Stimulated activated CD8-positive, alpha-beta memory T cell treated with anti-CD3 and anti-CD28 coated beads, Interleukin-2, amount 100 ng/mL, for 48 hours (primary cell): ENCODE data around the gene PRKCE.
A peak's percentile ranks its signal among the peaks of the same experiment; 100 is the strongest.

Source experiments
- DNase-seq, 2 donors: peaks; one replicate each; pipeline ENCODE4 v3.0.0-alpha.2; 2020; ENCODE audit warnings: low read depth in 2 of 2

The PRKCE gene

DNA sequence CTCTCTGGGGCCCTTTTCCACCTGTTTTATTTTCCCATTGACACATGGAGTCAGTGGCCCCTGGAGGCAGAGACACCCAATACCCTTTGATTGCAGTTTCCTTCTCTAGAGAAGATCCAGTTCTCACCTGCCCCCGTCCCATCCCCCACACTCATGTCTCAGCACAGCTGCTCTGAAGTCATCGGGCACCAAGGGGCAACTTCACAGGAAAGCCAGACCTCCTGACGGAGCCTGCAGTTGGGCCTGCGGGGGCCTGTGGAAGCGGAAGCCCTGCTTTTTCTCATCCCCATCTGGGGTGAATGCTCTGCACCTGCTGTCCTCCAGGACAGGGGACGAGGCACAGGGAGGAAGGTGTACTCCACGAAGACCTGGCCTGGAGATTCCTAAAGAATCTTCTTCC is 337.4 kb downstream of the PRKCE start:
- DNase-seq: no peak

DNA sequence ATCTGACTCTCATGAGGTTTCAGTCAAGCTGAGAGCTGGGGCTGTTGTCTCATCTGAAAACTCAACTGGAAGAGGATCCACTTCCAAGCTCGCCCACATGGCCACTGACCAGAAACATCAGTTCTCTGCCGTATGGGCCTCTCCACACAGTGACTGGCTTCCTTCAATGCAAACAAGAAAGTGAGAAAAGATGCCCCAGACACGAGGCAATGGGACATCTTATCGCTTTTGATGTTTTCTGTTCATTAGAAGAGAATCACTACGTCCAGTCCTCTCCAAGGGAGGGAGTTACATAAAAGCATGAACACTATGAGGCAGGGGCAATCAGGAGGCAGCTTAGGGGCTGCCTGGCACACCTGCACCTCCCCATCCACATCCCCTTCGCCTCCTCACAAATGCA is 338.7 kb downstream of the PRKCE start:
- no peak for DNase-seq

DNA sequence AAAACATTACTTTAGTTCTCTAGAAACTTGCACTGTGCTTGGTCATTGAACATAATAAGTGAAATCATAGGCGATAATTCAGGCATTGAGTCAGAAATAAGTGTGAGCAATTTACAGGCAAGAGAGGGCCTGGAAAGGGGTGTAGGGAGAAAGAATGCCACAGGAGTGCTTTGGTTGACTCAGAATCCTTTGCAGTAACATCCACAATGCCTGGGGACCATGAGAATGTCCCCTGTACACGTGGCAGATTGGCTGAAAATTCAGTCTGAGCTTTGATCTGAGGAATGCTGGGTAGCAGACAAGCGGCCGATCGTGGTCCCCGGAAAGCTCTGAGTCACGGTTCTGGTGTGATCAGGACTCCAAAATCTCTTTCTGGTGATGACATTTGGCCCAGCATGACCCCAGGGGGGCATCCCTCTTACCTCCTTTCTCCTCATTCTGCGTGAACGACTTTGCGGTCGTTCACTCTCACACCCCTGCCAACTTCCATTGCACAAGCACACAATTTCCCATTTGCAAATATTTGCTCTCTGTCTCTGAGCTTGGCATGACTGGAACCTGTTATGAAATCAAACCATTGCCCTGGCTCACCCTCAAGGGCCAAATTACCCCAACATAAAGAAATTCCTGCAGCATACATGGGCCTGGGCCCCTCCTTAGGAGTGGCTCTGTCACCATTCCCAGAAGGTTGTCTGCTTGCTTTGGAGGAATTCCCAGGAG is 340.7 kb downstream of the PRKCE start:
- DNase-seq: no peak

DNA sequence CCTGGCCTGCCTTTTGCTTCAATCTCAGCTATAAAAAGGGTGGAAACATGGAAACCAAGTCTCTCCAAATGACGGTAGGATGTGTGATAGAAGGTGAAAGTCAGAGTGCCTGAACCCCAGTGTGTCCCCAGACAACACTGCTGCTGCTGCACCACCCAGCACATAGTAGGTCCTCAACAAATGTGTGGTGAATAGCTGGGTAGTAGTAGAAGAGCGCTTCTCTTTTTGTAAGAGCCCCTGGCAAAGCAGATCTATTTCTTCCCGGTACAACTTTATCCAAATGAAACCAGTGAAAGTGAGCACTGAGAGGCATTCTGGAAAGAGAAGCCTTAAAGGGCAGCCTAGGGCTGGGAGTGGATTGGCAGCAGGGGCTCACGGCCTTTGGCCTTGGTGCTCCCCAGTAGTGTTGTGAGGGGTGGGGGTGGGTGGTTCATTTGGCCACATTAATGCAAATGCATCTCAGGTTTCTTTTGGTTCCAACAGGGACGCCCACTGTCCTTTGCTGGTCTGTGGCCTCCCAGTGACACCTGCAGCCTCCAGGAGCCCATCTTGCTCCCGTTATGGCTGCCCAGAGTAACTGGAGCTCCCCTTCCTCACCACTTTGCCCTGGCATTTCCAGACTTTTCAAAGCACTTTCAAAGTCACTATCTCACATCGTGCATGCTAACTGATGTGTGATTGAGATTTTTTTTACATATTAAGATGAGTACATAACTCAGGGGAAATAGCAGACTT is 341.4 kb downstream of the PRKCE start:
- DNase-seq: no peak

DNA sequence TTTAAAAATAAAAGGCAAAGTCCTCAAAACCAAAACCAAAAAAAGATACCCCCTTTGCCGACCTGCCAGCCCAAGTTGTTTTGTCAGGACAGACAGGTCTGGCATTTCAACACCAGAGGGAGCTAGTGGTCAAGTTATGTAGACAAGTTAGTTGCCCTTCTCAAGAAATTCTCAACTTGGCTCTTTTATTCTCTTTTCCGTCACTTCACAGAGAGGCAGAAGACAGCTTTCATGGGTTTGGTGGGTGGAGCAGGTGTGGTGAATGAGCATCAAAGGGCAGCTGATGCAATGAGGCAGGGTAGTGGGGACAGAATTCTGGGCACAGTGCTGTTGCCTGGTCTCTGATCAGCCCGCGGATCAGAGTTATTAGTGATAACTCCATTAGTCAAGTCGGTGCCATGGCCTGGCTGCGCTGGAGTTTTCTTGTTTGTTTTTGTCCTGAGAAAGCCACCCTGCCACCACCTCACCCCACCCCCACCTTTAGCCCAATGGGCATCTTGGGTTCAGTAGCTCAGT is 342.1 kb downstream of the PRKCE start:
- DNase-seq: peak; percentile 15 to 37

DNA sequence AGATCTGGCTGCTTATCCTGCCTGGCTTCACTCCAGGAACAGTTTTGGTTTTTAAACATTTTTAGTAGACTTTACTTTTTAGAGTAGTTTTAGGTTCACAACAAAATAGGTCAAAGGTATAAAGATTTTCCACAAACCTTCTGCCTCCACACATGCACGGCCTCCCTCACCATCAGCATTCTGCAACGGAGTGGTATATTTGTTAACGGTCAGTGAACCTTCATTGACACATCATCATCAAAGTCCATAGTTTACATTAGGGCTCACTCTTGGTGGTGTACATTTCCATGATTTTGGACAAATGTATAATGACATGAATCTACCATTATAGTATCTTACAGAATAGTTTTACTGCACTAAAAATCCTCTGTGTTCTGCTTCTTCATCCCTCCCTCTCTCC is 342.6 kb downstream of the PRKCE start:
- DNase-seq: no peak

DNA sequence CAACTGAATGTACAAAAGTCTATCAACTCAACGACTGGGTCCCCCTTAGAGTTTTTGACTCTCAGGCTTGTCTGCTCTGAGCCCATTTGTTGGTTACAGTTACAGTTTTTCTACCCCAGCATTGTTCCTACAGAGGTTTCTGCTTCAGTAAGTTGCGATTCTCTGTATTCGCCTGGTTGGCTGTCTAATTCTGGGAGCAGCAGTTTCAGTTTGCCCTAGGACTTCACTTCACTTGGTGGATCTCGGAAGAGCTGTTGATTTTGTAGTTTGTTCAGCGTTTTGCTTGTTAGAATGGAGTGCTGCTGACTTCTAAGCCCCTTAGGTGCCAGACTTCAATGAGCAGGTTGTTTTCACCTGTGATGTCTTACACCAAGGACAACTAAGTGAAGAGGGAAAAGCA is 349.2 kb downstream of the PRKCE start:
- no peak for DNase-seq

DNA sequence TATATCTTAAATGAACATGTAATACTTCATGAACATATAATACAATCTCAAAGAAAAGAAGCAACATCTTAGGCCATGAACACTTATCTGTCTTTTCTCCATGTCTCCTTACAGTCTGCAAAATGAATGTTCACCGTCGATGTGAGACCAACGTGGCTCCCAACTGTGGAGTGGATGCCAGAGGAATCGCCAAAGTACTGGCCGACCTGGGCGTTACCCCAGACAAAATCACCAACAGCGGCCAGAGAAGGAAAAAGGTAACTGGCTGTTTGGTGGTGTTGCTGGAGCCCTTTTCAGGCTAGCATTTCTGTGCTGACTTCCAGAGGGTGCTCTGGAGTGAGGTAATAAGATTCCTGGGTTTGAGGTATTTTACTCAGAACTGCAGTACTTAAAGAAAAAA is 349.8 kb downstream of the PRKCE start:
- no peak for DNase-seq

DNA sequence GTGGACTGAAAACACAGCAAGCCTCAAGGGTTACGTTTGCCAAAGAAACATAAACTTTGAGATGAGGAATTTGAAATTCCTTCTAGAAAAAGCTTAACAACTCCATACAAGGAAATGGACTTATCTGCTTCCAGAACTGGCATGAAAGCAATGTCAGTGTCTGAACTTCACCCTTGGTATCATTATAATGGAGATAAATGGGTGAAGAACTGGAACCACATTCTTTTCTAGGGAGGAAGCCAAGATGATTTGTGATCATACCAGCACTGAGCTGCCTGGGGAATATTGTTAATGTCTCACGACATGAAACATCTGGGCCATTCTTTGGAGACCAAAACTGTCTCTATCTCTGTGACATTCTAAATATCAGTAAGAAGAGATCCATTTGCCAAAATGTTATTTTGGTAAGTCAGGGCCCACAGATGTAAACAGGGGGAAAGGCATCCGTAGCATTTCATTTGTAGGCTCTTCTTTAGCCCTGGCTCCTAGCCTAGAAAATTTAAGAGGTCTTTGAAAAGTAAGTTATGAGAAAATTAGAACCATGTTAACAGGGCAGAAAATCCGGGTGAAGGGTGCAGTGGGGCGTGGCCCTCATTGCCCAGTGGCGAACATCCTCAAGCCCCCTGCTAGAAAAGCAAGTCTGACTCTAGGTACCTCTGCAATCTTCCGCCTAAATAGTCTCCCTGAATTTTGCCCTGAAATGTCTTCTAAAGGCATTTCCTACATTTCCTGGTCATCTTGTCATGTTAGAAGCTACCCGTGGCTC is 350.4 kb downstream of the PRKCE start:
- no peak for DNase-seq

DNA sequence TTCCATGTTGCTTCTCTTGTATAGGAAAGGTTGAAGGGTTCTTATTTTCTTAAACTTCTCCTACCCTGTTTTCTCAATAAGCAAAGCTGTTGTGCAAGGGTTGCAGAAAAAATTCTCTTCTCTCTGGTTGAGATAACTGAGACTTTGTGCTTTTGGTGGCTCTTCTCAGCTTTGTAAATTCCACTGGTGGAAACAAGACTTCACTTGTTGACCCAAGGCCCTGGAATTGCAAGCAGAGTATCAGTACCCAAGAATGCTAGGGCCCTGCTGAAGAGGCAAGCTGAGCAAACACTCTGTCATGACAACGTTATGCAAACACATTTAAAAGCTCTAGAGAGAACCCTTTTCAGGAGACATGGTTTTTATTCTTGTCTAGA is 351.0 kb downstream of the PRKCE start:
- DNase-seq: no peak

DNA sequence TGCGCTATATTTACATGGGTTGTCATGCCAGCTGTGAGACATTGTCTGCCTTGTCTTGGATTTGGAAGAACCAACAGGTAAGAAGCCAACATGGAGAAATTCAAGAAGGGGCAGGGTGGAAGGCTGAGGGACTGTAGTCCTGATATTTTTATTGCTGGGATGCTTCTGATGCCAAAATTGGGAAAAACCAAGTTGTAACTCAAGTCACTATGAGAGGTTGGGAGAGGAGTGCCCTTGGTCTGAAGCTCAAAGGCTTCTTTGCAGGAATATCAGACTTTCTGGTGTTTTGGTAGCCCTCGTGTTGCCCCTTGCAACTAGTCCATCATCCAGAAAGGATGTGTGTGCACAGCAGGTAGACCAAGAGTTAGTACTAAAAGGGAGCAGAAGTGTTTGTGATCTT is 351.5 kb downstream of the PRKCE start:
- DNase-seq: no peak

DNA sequence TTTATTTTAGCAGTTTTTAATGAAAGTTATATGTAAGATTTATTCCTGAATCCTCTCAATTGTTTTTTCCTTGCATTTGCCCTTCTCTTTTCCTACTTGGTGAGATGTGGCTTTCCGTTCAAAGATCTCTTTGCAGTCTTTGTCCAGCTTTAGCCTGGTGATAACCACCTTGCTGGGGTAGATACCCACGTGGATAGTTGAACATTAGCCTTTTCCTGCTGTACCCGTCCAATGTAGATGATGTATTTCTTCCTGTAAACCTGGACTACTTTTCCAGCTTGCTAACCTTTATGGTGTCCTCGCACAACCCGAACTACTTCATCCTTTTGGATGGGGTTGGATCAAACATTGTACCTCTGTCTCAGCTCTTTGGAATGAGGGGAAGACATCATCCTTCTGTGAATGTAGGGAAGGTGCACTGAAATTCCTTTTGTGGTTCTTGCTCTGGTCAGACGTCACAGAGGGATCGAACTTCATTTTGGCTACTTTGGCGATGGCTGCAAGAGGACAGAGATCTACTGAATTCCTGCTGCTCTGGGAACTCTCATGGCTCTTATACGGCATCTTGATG is 352.5 kb downstream of the PRKCE start:
- no peak for DNase-seq

DNA sequence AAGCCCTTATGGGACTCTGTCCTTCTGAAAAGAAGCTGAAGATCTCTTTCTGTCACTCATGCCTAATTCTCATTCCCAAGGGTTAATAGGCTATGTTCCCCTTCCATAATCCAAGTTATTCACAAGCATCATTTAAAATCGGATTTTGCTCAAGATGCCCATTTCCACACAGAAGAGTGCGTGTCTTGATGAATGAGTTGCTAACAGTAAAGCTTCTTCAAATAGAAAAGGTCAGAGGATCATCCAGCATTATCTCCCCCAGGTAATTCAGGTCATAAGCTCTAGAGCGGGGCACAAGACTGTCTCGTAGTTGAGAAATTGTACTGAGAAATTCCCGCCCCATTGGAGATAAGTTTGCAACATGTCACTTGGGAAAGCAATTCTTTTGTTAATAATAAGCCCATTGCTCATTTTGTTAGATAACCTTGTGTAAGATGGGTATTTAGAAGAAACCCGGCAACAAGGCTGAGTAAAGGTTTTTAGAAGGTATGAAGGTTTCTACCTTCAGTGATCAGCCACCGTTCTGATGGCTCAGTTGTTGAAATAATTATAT is 355.1 kb downstream of the PRKCE start:
- DNase-seq: no peak

DNA sequence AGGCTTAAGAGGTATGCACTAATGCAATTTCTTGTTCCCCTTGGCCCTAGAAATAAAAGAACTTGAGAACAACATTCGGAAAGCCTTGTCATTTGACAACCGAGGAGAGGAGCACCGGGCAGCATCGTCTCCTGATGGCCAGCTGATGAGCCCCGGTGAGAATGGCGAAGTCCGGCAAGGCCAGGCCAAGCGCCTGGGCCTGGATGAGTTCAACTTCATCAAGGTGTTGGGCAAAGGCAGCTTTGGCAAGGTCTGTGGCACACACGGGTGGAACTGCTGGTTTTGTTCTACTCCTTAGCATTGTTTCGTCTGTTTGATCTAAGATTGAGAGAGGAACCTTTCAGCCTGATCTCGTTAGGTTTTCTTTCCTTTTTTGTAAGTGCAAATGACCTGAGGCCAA is 355.9 kb downstream of the PRKCE start:
- no peak for DNase-seq

DNA sequence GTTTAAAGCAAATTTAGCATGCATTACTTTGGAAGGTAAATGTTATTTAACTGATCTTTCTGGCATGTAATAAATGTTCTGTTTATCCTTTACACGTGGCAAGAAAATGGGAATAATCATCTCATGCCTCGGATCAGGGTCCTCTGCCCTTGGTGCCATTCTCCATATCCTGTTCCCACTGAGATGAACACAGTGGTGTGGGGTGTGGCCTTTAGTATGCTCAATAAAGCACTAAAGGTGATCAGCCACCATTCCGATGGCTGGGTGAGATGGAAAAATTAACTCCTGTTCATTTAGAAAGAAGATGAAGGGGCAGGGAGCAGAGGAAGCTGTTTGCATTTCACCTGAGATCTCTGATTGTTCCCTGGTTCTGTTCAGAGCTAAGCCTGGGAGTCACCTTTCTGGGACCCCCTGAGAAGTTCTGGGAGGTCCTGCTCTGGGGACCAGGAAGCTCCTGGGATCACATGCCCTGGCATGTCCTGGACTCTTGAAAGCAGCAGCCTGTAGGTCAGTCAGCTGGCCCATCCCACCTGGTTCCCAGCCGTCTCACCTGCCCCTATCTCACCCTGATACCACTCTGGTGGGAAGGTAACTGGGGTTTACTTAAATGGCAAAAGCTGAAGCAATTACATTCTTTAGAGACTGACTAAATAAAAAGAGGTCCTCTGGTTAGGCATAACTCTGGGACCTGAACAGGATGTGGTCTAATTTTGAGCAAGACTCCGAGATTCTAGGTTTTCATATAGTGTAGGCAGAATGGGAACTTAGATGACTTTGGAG is 356.8 kb downstream of the PRKCE start:
- no peak for DNase-seq

DNA sequence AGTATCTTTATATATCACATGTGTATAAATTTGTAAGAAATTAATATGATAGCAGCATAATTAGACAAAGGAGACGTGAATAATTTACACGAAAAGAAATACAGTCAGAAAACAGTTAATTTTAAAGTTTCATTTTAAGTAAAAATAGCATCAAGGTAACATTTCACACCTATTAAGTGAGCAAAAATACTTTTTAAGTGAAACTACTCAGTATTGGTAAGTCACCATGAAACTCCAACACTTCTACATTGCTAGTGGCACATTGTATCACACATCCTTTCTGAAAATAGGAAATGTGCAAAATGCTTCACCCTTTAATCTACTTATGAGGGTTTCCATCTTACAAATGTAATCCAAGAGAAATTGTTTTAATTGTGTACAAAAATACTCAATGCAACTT is 357.8 kb downstream of the PRKCE start:
- DNase-seq: no peak

DNA sequence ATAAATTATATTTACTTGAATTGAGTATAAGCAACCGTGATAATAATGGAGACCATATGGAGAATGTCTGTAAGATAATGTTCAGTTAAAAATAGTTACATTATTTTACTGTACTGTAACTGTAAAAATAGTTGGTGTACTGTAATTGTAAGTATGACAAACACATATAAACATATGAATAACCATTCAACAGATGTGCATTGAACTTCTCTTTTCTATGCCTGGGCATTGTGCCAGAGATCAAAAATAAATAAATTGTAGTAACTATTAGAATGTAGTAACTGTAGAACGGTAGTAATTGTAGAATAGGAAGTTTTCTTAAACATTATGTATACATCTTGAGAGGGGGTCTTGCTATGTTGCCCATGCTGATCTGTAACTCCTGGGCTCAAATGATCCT is 358.3 kb downstream of the PRKCE start:
- no peak for DNase-seq

DNA sequence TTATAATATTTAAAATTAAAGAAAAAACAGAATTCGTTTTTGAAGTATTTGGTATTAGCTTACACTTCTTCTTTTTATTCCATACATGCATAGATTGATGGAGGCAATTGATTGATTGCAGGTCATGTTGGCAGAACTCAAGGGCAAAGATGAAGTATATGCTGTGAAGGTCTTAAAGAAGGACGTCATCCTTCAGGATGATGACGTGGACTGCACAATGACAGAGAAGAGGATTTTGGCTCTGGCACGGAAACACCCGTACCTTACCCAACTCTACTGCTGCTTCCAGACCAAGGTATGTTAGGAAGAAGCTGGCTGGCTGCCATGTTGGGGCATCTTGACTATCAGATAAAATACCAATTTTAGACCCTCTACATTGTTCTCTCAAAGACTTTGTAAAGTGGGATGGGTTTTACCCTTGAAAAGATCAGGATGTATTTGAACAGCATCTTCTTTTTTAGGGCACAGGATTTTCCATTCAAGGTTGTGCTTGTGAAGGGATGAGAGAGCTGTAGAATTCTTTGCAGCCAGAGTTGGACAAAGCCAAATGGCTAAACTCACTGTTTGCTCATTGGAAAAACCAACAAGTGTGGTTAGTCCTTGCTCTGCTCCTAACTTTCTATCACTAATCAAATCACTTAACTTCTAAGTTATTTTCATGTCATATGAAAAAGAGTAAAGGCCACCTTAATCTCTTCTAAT is 358.9 kb downstream of the PRKCE start:
- no peak for DNase-seq

DNA sequence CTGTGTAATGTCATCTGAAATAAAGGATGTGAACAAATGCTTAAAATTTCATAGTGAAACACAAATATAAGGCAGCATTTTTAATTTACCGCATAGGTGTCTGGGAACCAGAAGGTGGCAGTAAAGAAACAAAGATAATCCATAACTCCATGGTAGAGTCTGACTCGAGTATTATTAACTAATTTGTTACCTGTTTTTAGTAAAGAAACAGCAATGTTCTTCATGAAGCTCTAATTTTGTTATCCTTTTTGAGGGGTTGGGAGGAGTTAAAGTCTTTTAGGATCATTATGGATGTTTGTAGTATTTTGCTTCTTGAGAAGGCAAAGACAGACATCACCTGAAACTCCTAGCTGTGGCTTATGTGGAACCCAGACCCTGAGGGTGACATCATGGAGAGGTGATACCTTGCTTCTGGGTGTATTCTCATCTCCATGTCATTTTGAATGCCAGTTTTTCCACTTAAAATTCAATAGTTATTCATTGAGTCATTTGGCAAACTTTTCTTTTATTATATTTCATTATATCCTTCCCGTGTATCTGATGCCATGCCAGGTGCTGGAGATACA is 359.5 kb downstream of the PRKCE start:
- no peak for DNase-seq

DNA sequence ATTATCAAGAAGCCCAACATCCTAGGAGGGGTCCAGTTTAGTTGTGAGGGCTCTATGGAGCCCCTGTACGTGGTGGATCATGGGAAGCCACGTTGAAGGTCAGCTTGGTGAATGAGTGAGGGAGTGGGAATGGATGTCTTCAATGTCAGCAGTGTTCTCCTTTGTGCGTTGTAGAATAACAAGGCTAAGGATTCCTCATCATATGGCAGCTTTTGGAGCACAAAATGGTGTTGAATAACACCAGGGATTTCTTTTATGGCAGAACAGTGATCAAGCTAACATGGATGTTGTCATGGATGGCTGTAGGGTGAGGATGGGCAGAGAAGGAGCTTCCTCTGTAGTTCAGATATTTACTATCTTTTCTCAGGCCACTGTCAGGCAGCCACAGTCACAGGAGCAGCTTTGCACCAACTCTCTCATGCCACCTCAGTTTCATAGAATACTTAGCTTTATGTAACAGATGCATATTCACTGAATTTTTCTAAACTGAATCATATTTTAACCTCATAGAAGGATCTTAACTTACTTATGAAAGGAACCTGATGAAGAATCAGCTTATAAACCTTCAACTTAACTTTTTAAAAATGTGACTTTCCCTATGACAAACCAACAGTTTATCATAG is 361.3 kb downstream of the PRKCE start:
- DNase-seq: no peak
